Mammary epithelial cell (primary cell): ENCODE results near the gene PITPNM2.

Experiments
- EZH2 ChIP-seq: IDR thresholded peaks from 2 replicates; pipeline ENCODE4 v1.6.1; 2012; ENCODE audit warnings: low read length, inconsistent platforms, borderline replicate concordance
- TF ChIP-seq, protein P1 (sequence below), 2 donors: IDR thresholded peaks in 1 of 2; conservative IDR thresholded peaks in 1 of 2; 2 replicates each; pipeline ENCODE4 v1.5.1; 2011 to 2012; ENCODE audit warnings: inconsistent platforms in 2 of 2, low read length in 2 of 2, mild to moderate bottlenecking in 2 of 2, control low read depth in 1 of 2, low read depth in 1 of 2; ENCODE audit not compliant: insufficient read depth in 1 of 2; ENCODE audit errors: extremely low read depth in 1 of 2

DNA sequence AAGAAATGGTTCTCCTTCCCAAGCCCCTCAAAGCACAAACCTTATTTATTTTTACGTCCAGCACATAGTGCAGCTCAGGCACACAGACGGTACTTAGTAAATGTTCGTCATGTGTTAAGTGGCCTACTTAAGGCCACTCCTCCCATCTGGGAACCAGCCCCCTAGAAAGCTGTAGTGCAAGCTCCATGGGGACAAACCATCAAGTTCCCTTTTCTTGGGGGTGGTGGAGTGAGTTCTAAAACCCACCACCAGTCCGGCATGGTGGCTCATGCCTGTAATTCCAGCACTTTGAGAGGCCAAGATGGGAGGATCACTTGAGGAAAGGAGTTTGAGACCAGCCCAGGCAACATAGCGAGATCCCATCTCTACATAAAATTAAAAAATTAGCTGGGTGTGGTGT lies 49.4 kb downstream of the PITPNM2 start:
- TF ChIP-seq, protein P1, sequence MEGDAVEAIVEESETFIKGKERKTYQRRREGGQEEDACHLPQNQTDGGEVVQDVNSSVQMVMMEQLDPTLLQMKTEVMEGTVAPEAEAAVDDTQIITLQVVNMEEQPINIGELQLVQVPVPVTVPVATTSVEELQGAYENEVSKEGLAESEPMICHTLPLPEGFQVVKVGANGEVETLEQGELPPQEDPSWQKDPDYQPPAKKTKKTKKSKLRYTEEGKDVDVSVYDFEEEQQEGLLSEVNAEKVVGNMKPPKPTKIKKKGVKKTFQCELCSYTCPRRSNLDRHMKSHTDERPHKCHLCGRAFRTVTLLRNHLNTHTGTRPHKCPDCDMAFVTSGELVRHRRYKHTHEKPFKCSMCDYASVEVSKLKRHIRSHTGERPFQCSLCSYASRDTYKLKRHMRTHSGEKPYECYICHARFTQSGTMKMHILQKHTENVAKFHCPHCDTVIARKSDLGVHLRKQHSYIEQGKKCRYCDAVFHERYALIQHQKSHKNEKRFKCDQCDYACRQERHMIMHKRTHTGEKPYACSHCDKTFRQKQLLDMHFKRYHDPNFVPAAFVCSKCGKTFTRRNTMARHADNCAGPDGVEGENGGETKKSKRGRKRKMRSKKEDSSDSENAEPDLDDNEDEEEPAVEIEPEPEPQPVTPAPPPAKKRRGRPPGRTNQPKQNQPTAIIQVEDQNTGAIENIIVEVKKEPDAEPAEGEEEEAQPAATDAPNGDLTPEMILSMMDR (conservative IDR thresholded peaks at IDR 0.05 in 1 of 2, IDR thresholded peaks at IDR 0.05 in 1 of 2; ENCODE audit: extremely low read depth in 1 of 2, insufficient read depth in 1 of 2, low read depth in 1 of 2, low read length in 2 of 2), result no peak
- TF ChIP-seq EZH2, result no peak
